HG03575 (cell line): ENCODE measurements around the gene GLIS2.

Experiments used
- ATAC-seq: cut with Tn5 transposase; IDR thresholded peaks from one replicate; pipeline ENCODE4 v1.9.1; 2021; ENCODE audit not compliant: unreplicated experiment, insufficient number of reproducible peaks, low FRiP score; ENCODE audit errors: extremely low read depth

Gene GLIS2

DNA sequence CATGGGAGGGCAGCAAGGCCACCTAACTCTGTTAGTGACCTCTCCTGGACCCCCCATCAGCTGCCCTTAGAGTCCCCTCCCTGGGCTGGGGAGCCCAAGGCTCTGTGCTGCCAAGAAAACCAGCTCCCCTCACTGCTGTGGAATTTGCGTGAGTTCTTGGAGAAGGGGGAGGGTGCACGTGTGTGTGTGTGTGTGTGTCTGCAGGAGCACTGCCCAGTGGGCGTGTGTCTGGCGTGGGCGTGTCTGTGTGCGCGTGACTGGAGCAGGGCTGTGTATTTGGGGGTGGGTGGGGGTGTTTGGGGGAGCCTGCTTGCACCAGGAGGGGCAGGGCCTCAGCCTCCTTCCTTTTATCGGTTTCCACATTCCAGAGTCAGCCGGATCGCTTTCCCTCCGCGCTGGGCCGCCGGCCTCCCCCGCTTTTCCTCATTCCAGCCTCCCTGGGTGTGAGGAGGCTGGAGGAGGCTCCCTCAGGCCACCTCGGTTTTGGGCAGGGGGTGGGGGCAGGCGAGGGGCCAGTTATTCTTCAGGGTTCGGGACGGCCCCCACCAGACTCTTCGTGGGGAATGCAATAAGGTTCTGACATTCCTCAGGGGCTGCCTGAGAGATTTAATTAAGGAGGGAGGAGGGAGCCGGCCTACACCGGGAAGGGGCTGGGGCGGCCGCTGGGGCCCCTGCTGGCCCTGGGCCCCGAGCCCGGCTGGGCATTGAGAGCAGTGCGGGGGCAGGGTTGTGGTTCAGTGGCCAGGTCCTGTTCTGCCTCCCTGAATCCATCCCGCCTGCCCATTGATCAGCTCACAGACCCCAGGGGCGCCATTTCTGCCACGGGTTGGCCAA, 58.3 kb downstream of the GLIS2 start:
- ATAC-seq, result no peak

DNA sequence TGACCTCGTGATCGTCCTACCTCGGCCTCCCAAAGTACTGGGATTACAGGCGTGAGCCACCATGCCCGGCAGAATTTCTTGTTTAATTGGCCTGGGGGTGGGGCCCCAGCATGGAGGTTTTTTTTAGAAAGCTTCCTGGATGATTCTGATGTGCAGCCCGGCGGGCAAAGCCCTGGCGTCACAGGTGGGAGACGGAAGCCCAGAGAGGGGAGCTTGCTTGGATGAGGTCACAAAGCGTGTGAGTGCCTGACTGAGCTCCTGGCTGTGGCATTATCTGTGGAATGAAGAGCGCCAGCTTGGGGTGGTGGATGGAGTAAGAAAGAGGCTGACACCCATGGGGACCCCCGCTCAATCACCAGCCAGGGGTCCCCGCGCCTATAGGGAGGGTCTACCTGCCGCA, 59.9 kb downstream of the GLIS2 start:
- no peak for ATAC-seq

DNA sequence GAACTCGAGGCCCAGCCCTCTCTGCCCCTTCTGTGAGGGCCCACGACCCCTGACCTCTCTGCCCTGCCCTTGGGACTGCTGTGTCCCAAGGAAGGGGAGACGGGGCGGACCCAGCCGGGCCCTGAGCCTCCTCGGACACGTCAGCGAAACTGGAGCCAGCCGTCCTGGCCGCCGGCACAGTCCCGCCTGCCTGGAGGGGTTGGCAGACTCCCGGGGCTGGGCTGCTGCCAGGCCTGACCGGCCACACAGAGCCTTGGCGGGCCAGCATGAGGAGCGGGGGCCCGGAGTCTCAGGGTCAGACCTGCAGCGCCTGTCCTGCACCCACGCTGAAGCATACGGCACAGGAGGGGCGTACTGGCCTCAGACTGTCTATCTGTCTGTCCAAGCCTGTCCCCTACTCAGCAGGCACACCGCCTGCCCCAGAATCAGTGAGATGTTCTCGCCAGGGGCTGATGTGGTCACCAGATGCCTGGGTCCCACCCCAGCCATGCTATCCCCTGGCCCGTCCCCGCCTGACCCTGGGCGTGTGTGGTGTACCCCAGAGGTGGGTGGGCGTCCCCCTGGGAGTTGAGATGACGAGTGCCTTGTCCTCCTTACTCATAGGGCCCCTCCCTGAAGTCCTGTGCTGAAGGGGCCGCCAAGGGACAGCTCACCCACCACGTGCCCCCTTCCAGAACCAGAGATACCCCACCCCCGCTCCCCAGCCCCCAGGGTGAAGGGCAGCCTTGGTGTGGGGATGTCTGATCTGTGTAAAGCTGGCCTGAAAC, 60.4 kb downstream of the GLIS2 start:
- no peak for ATAC-seq

DNA sequence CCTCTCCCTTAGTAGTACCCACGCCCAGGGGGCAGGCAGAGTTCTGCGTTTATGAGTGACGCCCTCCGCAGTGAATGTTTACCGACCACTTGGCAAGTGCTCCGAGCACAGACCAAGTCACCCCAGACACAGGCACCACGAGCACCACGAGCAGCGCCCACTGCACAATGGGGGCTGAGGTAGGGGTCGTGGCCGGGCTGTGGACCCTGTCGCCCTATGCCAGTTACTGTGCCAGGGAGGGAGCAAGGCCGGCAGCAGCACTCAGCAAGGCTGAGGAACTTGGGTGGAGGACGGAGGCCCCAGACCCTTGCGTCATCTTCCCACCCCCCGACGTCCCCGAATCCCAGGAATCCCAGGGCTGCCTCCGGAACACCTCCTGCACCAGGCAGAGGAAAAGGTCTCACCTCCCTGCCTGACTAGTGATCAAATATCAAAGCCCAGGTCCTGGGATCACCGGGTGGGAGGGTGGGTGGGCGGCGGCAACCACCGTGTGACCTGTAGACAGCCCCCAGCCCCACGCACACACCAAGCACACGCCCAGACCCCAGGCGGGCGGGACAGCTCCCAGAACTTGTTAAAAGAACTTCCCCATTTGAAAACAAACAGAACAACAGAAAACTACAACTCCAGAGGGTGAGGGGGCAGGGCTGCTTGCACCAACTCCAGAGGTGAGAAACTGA, 61.2 kb downstream of the GLIS2 start:
- ATAC-seq, result no peak

DNA sequence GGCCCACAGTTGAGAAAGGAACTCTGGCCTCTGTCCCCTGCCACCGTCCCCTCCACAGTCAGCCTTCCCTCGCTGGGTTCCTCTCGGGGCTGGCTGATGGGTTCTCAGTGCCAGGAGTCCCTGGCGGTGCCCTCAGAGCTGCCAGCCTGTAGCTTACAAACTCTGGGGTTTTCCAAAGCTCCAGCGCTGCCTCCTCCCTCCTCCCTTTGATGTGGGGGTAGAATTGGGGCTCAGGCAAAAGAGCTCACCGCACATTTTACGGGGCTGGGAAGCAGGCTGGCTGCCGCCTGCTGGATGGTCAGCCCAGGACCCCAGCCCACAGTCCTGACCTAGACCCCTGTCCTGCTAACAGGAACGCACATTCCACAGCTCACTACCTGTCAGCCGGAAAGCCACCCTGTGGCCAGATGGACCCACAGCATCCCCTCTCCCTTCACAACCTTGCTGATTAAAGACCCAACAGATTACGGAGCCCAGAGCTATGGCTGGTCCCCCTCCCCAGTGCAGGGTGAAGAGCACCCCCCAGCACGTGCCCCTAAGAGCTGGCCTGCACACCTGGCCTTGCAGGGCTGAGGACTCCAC, 61.8 kb downstream of the GLIS2 start:
- ATAC-seq, result no peak

DNA sequence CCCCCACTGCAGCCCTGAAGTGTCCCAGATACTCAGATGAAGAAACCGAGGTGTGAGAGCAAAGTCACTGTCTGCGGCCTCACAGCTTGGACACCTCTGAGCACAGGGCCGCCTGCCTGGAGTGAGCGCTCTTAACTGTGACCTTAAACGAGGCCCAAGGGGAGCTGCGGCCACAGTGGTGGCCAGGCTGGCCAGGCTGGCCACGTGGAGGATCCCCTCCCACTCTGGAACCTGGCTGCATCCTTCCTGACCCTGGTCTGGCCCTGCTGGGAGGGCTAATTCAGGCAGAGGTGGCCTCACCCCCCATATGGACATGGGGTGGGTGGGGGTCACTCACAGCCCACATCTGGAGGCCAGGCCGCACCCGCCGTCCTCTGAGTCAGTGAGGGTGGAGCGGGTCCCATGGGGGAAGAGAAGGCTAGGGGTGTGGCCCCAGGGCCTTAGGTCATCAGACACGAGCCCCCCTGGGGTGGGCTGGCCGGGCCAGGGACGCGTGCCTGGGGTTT, 62.3 kb downstream of the GLIS2 start:
- no peak for ATAC-seq

DNA sequence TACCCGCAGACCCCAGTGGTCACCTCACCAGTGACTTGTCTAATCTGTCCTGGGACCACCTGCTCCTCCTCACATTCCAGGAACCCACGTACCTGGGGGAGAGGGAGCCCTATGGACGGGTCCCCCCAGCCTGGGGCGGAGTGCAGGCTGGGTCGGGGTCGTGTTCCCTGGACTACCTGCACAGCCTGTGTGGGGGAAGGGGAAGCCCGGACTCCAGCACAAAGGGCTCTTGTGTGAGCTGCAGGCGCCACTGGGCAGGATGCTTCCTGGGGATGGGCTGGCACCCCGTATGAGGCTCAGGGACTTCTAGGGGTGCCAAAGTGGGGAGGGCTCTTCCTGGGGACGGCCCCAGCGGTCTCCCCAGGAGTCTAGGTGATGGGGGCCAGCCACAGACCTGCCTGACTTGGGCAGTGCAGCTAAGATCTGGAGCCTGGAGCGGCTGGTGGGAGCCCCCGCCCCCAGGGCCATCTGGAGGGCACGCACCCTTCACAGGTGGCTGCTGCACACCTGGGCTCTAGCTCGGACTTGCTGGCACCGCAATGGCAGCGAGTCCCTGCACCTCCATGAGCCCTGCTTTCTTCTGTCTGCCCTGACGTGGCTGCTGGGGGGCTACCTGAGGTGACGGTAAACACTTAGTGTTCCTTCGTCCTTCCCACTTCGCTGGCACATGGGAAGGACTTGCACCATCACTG, 63.3 kb downstream of the GLIS2 start:
- no peak for ATAC-seq

DNA sequence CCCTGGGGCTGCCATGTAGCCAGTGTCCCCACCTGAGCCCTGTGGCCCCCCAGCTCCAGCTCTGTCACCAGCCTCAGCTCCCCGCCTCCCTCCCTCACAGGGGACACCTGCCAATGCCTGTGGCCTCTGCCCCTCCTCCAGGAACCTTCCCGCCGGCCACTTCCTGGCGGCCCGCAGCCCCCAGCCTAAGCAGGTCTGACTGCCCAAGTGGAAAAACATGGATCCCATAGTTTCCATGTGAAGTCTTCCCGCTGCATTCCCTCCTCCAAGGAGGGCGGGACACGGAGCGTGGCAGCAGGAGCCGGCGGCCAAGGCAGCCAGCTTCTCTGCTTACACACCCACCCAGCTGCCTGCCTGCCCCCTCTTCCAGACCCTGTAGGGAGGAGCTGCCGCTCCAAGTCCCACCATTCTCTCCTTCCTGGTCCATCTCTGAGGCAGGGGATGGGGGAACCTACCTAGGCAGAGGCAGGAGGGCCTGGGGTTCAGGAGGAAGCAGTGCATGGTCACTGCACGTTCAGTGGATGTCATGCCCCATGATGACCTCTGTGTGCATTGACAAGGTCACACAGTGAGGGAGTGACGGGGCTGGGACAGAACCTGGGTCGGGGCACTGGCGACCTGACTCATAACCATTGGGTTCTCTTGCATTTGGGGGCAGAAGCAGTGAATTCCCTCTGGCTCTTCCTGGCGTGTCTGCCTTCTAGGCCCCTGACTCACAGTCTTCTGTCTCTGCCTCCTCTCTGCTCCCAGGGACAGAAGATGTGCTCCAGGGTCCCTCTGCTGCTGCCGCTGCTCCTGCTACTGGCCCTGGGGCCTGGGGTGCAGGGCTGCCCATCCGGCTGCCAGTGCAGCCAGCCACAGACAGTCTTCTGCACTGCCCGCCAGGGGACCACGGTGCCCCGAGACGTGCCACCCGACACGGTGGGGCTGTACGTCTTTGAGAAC, 64.5 kb downstream of the GLIS2 start:
- ATAC-seq, result no peak

DNA sequence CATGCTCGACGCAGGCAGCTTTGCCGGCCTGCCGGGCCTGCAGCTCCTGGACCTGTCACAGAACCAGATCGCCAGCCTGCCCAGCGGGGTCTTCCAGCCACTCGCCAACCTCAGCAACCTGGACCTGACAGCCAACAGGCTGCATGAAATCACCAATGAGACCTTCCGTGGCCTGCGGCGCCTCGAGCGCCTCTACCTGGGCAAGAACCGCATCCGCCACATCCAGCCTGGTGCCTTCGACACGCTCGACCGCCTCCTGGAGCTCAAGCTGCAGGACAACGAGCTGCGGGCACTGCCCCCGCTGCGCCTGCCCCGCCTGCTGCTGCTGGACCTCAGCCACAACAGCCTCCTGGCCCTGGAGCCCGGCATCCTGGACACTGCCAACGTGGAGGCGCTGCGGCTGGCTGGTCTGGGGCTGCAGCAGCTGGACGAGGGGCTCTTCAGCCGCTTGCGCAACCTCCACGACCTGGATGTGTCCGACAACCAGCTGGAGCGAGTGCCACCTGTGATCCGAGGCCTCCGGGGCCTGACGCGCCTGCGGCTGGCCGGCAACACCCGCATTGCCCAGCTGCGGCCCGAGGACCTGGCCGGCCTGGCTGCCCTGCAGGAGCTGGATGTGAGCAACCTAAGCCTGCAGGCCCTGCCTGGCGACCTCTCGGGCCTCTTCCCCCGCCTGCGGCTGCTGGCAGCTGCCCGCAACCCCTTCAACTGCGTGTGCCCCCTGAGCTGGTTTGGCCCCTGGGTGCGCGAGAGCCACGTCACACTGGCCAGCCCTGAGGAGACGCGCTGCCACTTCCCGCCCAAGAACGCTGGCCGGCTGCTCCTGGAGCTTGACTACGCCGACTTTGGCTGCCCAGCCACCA, 65.4 kb downstream of the GLIS2 start:
- ATAC-seq, result no peak

DNA sequence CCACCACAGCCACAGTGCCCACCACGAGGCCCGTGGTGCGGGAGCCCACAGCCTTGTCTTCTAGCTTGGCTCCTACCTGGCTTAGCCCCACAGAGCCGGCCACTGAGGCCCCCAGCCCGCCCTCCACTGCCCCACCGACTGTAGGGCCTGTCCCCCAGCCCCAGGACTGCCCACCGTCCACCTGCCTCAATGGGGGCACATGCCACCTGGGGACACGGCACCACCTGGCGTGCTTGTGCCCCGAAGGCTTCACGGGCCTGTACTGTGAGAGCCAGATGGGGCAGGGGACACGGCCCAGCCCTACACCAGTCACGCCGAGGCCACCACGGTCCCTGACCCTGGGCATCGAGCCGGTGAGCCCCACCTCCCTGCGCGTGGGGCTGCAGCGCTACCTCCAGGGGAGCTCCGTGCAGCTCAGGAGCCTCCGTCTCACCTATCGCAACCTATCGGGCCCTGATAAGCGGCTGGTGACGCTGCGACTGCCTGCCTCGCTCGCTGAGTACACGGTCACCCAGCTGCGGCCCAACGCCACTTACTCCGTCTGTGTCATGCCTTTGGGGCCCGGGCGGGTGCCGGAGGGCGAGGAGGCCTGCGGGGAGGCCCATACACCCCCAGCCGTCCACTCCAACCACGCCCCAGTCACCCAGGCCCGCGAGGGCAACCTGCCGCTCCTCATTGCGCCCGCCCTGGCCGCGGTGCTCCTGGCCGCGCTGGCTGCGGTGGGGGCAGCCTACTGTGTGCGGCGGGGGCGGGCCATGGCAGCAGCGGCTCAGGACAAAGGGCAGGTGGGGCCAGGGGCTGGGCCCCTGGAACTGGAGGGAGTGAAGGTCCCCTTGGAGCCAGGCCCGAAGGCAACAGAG, 66.3 kb downstream of the GLIS2 start:
- no peak for ATAC-seq

DNA sequence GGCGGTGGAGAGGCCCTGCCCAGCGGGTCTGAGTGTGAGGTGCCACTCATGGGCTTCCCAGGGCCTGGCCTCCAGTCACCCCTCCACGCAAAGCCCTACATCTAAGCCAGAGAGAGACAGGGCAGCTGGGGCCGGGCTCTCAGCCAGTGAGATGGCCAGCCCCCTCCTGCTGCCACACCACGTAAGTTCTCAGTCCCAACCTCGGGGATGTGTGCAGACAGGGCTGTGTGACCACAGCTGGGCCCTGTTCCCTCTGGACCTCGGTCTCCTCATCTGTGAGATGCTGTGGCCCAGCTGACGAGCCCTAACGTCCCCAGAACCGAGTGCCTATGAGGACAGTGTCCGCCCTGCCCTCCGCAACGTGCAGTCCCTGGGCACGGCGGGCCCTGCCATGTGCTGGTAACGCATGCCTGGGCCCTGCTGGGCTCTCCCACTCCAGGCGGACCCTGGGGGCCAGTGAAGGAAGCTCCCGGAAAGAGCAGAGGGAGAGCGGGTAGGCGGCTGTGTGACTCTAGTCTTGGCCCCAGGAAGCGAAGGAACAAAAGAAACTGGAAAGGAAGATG, 67.0 kb downstream of the GLIS2 start:
- no peak for ATAC-seq

DNA sequence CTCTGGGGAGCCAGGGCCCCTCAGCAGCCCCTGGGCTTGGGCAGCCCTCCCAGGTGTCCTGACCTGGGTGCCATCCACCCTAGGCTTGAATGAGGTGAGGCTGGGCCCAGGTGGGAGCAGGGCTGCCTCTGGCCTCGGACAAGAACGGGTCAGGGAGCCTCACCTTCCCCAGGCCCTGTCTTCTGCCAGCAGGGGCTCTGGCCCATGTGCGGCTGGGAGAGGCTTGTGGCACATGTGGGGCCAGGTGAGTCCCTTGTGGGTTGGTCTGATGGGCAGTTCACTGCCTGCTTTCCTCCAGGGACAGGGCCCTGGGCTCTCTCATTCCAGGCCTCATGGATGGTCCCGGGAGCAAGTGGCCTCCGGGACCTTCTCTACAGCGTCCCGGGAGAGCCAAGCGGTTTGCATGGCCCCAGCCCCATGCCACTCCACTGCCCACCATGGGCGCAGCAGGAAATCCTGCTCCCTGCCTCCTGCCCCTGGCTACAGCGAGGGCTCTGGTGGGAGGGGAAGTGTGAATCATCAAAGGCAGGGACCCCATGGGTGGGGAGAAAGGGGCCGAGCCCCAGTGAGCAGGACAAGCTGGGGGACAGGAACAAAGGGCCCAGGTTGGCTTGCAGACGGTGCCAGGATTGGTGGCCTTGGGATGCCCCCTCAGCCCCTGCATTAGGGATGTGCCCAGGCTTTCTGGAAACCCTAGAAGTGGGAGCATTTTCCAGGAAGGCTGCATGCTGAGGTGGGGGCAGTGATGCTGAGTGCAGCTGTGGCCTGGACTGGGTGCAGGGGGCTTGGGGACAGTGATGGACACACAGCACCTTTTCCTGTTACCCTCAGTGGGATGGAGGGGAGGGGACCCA, 68.0 kb downstream of the GLIS2 start:
- no peak for ATAC-seq

DNA sequence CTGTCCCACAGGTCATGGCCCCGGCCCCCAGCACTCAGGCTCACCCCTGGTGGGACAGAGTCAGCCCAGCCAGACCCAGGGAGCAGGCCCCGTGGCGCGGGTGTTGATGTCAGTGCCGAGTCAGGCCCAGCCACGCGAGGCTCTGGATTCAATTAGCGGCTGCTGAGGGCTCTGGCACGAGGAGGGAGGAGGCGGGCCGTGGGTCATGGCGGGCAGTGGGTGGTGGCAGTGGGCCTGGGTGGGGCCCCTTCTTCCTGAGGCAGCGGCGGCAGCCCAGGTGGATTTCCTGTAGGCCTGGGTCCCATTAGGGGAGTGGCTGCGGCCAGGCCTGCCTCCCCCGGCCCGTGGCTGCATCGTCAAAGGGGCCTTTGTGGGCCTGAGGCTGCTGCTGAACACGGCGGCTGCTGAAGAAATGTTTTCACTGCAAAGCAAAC, 68.7 kb downstream of the GLIS2 start:
- no peak for ATAC-seq

DNA sequence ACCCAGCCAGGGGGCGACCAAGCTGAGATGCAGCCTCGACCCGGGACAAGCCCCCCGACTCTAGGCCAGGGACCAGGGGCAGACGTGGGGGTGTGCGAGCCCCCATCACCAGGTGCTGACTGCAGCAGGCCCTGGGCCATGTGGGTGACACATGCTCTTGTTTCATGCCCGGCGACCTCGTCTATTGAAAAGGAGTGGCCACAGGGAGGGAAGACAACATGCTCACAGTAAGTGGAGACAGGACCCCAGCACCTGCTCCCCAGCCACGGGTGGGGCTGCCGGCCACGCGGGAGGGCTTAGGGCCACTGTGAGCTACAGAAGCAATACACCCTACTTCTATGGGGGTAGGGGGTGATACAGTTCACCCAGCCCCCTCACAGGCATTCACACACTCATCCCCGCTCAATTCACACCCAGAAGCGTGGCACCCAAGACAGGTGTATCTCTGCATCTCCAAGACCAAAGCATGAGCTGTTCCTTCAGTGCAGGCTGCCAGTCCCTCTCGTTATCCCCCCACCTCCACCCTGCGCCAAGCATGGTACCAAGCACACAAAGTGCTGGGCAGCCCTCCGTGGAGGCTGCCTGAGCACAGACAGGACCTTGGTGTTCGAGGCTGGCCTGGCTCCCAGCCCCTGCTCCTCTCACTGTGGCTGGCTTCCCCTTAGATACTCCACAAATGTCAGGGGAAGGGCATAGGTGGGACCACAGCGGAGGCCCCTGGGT, 69.4 kb downstream of the GLIS2 start:
- no peak for ATAC-seq
